Cortex of kidney (tissue), 1 donor: ENCODE measurements around the gene FAM53B.

ENCODE experiments used
- DNase-seq: peaks from one replicate; lab custom pipeline; 2025; lab: John Stamatoyannopoulos, UW

FAM53B gene

GRCh38 chr10:124728071-124728829, 15.9 kb downstream of the FAM53B start:
- no peak for DNase-seq

GRCh38 chr10:124727361-124727960, 16.7 kb downstream of the FAM53B start:
- no peak for DNase-seq

DNA sequence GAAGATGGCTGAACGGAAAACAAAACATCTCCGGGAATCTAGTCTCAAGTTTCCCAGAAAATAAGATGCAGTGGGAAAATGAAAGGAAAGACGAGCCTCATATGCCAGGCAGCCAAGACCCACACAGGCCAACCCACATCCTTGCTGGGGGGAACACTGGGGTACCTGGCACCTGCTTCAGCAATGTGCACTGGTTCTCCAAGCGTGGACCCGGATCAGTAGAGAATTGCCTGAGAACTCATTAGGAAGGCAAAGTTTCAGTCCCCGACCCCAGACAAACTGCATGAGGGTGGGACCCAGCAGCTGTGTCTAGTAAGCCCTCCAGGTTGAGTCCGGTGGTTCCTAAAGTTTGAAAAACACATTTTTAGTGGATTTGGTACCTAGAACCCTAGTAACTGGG, 18.4 kb downstream of the FAM53B start:
- DNase-seq = no peak

DNA sequence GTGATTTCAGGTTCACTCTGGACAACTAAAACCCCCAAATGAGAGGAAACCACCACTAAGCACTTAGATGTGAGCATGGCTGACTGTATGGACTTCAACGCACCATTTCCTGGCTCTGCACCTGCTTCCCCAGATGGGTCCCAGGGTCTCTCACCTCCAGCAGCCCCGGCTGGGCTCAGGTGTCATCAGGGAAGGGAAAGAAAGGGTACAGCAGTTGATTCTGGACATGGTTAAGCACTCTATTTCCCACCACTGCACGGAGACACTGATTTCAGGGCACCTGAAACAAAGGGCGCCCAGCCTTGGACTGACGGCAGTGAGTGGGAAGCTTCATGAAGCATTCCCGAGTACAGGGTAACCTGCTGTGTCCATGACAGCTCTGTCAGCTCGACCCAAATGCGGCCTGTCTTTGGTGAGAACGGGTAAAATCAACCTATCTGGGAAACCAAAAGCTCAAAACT, 19.0 kb downstream of the FAM53B start:
- no peak for DNase-seq

DNA sequence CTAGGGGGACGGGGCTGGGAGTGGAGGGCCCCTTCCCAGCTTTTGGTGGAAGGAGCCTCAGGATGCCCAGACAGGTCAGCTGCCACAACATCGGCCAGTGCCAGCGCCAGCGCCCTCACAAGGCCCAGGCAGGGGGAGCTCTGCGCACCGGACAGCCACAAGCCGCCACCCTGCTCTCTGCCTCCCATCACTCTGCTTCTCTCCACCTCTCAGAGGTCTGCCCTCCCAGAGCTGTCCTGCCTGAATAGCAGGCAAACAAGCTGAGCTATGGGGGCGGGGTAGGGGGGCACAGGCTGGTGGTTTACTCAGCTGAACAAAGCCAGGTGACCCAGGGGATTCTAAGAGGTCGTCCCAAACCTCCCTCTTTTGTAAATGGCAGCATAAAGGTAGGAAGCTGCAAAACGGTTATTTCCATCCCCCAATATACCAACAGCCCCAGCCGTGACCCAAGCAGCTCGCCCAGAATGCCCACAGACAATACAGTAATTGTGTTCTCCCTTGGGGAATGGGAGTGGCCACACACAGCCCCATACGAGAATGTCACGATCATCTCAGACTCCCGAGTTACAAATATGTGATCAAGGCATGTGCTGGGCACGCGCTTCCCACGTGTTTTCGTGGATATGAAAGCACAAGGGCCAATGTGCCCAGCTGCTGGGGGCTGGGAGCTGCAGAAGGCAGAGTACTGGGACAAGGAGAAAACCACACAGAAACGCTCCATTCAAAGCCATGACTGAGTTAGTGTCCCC, 19.7 kb downstream of the FAM53B start:
- DNase-seq = no peak

DNA sequence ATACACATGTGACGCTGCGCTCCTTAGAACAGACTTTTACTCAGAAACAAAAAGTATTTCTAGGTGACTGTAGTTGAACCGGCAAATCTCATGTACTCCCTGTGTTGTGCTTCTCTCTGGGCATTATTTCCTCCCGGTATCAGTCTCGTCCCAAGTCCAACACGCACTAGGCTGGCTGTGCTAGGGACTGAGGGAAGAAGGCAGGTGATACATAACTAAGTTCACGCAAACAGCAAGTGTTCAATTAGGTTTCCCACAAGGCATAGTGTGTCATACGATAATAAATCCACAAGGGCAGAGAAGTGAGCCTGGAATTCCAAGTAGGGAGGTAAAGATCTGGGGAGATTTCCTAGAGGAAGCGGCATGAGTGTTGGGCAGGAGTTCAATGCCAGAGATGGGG, 20.4 kb downstream of the FAM53B start:
- DNase-seq = no peak

- DNase-seq = no peak
Measured at GRCh38 chr10:124722798-124723783, 21.1 kb downstream of the FAM53B start.

GRCh38 chr10:124721330-124722045, 22.7 kb downstream of the FAM53B start:
- no peak for DNase-seq

- DNase-seq = no peak
Measured at GRCh38 chr10:124719213-124719851, 24.8 kb downstream of the FAM53B start.

- DNase-seq = no peak
Measured at GRCh38 chr10:124717911-124718741, 26.1 kb downstream of the FAM53B start.

GRCh38 chr10:124717041-124717757, 27.0 kb downstream of the FAM53B start:
- DNase-seq = no peak

DNA sequence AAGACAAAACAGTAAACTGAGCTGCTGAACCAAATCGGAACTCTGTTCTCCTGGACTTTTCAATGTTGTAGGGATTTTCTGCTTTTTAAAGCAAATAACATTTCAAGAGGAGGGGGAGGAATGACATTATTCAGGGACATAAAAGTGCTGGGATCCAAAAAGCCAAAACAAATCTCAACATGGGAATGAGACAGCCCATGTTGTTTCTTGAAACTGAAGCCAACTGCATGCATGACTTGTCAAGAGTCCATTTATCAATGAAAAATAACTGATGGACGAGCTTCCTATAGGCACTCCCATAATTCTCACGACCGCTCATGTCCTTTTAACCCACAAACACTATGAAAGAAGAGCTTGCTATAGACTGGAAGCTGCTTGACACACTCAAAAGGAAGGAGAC, 27.8 kb downstream of the FAM53B start:
- no peak for DNase-seq

GRCh38 chr10:124715439-124715838, 28.7 kb downstream of the FAM53B start:
- DNase-seq = no peak

DNA sequence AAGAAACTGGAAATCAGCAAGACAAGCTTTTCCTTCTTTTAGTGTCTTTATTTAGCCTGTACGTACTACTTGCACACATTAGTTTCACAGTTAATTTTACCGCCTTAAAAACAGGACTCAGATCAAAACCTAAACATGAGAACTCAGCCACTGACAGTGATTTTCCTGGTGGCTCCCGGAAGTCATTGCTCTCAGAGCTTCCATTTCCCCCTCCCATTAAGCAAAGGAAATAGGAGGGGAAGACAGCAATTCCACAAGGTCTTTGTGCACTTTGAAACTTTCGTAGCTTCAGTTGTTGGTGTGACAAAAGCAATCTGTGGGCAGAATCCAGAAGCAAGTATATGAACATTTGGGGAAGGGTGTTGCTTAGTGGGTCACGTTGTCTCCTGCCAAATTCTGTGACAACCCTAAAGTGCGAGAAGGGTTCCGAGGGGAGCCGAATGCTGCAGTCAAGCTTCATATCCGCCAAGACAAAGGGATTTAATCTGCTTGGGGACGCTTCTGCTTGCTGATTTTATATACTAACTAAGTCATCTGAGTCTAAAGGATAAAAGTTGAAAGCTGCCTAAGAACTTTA, 30.4 kb downstream of the FAM53B start:
- DNase-seq = no peak

GRCh38 chr10:124712704-124713407, 31.3 kb downstream of the FAM53B start:
- no peak for DNase-seq

DNA sequence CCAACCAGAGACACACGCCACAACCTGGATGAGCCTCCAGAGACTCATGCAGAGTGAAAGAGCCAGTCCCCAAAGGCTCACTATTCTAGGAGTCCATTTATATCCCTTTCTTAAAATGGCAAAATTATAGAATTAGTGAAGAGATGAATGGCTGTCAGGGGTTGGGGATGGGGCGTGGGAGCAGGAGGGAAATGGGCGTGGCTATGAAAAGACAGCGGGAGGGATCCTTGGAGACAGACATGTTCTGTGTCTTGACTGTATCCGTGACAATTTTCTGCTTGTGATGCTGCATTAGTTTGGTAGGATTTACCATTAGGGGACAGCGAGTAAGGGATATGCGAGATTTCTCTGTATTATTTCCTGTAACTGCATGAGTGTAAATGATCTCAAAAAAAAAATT, 33.0 kb downstream of the FAM53B start:
- DNase-seq = no peak

- DNase-seq = no peak
Measured at GRCh38 chr10:124710266-124710881, 33.8 kb downstream of the FAM53B start.

DNA sequence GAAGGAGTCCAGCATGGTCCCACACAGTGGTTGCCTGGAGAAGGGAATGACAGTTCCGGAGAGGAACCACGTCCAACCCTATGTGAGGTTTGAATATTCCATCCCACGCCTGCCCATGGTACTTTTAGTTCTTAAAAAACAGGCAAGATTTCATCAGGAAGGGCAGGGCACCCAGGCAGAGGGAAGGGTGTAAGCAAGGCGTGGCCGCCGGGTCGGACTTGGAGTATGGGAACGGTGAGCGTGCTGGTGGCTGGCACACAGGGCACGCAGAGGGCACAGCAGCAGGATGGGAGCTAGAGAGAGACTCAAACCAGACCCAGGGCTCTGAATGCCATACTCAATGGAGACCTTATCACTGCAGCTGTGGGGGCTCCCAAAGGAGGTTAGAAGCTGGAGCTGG, 34.3 kb downstream of the FAM53B start:
- DNase-seq = no peak
